SH-SY5Y (cell line): Measurements from ENCODE around the gene NSUN3.

Source experiments
- GATA2 ChIP-seq: IDR thresholded peaks from 2 replicates; pipeline ENCODE4 v1.6.1; 2011; ENCODE audit warnings: mild to moderate bottlenecking, low read depth, low read length
- GATA3 ChIP-seq: IDR thresholded peaks from 2 replicates; pipeline ENCODE4 v1.6.1; 2011; ENCODE audit warnings: low read depth, mild to moderate bottlenecking, low read length, moderate library complexity

The NSUN3 gene

DNA sequence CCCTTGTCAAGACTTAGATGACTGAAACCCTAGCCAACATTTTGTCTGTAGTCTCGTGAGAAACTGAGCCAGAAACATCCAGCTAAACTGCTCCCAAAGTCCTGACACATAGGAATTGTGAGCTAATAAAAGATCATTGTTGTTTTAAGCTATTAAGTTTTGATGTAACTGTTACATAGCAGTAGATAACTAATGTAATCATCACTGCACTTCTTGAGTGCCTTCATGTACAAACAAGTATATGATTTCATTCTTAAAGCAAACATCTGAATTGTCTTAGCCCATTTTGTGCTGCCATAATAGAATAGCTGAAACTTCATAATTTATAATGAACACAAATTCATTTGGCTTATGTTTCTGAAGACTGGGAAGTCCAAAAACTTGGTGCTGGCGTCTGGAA, 87.3 kb downstream of the NSUN3 start:
- TF ChIP-seq GATA2: no peak
- no peak for TF ChIP-seq GATA3

DNA sequence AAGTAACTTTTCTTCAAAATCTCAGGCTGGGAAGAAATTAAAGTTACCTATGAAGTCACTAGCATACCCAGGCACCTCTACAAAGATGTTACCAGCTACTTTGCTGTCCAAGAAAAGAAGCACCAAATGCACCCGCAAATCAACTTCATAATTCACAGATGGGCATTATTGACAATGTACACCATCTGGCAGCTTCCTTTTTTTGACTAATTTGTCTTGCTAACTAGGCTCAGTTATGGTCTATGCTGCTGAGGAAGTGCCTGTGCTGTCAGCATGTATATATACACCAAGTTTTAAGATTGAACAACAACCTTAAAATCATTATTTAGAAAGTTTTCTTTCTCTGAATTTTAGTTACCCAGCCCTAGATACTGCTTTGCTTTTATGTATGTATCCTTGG, 93.8 kb downstream of the NSUN3 start:
- no peak for TF ChIP-seq GATA2
- no peak for TF ChIP-seq GATA3

DNA sequence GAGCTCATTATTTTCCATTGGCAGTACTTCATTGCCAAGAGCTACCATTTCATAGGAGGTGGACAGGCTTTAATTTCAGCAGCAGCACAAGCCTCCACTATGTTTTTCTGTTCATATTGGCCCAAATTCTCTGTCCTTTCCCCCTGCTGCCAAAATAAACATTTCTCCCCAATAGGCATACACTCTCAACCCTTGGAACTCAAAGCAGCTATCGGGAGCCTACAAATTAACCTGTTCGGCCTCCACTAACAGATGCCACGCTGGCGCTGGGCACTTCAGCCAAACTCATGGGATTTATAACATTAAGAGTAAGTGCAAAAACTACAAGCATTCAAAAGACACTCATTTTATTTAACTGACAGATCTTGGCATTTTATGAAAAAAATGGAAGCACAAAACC, 95.7 kb downstream of the NSUN3 start:
- TF ChIP-seq GATA3: no peak
- TF ChIP-seq GATA2: no peak

DNA sequence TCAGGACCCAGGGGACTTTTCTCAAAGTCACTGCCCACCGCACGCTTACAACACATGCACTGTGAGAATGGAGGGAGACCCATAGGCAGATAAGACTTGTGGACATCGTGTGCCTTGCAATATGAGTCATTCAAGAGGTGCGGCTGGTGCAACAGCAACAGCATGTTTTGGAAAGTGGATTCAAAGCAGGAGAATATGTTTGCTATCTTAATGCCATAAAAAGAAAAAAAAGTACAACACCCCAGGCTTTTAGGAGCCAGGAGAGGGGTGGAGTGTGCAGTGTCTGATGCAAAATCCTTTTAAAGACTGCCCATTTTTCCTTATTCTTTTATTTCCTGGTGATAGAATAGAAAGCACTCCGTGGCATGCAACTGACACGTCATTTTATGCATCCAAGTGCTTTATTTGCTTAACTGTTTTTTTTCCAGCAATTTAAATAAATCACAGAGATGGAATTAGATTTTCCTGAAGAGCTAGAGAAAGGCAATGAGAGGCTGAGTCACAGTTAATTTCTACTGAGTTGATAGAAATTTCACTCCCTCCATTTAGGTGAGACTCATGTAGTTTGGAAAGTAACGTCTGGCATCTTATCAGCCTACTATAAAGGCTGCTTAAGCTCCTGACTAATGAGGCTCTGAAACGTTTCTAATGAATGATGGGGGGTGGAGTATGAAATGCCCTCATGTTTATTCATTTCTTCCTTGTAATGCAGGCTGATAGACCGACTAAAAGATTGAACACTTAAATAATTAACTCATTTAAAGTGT, 96.4 kb downstream of the NSUN3 start:
- TF ChIP-seq GATA3 (no peak), GATA2 (no peak)

DNA sequence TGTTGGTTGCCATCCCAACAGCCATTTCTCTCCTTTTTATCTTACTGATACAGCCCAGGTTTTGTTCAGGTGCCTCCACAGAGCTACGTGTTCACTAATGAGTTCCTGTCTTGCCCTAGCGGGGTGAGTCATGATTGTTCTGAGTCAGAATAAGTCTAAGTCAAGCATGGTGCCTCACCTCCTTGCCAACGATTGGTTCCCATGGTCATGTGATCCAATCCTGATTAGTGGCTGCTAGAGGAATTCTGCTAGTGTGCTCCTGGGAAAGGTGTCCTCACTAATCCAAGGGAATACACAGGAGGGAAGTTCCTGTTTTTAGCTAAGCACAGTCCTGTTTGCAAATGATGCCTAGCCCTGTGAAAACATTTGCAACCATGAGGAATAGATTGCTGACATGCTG, 99.8 kb downstream of the NSUN3 start:
- TF ChIP-seq GATA3 (no peak), GATA2 (no peak)

DNA sequence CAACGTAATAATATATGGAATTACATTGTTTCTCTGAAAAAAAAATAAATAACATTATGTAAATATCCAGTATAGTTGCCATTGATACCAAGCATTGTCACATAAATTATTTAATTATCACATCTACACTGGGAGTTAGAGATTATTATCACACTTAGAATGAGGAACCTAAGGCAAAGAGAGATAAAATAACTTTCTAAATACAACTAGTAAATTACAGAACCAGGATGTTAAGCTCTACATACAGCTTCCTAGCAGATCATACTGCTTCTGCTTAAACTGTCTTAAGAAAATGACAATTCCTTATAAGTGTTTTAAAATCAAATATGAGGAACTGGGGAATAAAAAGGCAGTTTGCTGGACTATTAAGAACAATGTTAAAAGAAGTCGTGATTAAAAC, 104.5 kb downstream of the NSUN3 start:
- TF ChIP-seq GATA3 (no peak), GATA2 (no peak)

DNA sequence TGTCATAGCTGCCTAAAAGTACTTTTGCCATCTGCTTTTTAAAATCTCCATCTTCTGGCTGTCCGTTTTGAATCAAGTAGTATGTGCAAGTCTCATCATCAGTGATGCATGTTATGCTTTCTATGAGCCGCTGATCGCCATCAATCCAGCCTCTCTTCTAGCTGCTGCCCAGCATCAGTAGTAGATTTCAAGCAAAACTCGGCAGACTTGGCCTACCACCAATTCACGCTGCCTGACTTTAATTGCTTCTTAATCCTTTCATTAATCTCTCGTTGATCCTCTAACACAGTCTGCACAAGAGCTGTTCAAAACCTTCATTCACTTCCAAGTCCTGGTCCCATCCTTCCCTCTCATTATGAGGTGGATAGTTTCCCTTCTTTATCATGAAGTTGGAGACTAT, 104.9 kb downstream of the NSUN3 start:
- TF ChIP-seq GATA3 (no peak), GATA2 (no peak)

DNA sequence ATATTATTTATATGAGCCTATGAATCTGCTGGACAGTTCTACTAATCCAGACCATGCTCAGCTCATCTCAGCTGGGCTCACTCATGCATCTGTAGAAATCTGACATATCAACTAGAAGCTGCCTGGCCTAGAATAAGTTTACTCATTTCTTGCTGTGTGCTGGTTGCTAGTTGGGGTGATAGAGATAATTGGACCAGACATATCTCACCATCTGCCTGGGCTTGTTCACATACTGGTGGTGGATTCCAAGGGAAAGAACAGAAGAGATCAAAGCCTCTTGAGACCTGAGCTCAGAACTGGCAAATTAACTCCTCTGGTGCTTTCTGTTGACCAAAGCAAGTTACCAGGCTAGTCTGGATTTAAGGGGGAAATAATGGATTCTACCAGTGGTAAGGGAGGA, 109.1 kb downstream of the NSUN3 start:
- TF ChIP-seq GATA2: peak; percentile 80
- no peak; the same call in none of the 2 replicates for TF ChIP-seq GATA3

DNA sequence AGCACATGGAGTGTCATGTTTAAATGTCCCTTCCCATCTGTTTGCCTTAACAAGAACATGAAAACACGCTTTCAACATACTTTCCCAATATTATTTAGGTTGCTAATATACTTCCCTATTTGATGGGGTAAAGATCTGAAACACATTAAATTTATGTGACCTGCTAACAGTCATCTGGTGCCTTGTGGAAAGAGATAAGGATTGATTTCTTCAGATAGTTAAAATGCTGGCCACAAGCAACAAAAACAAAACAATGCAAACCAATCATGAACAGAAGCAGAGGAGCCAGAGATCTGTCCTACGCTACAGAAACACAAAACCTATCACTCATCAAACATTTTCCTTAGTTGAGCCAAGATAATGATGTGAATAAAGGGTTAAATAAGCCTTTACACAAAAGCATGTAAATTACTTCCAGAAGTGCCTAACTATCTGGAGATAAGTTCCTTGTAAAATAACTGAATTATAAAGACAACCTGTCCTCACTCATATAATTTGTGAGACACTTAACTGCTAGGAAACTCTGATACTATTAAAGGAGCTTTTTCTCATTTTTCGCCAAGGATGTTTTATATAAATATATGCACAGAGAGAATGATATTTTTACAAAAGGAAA, 109.9 kb downstream of the NSUN3 start:
- peak; percentile 75; the same call in 1 of the 2 replicates for TF ChIP-seq GATA2
- TF ChIP-seq GATA3: peak; percentile 90

DNA sequence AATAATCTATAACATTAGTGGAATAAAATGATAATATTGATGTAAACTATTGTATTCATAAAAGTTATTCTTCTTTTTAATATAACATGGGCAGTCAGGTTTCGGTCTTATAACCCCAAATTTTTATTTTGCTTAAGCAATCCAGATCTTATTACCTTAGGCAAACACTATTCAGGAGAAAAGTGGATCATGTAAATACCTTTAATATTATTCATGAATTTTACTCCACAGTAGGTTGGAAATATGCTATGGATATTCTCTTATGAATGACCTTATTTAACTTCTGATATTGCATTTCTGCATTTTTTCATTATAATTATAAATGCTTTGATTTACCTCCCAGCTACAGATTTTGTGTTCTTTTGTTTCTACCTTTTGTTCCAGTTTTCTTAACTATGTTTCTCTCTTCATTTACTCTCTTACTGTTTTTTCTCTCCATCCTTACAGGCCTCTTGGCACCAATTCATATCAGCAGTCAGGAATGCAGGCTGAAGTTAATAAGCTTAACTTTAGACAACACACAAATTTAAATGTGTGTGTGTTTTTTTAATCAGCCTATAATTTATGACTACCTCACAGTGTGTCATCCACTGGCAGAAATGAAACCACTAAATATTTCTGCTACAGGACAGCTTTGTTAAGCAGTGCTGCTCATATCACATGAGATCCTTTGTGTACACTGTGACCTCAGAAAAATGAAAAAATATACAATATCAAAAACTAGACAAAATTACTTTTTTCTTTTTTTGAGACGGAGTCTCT, 111.0 kb downstream of the NSUN3 start:
- TF ChIP-seq GATA3 (no peak), GATA2 (no peak)

DNA sequence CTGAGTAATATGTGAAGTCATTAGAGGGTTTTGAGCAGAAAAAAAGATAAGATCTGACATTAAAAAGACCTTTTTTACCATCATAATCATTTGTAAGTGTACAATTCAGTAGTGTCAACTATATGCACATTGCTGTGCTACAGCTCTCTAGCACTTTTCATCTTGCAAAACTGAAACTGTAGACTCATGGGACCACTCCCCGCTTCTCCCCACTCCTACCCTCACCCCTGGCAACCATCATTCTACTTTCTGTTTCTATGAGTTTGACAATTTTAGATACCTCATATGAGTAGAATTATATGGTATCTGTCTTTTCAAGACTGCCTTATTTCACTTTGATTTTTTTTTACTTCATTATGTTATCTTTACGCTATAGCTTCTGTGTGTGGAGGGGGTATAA, 112.8 kb downstream of the NSUN3 start:
- TF ChIP-seq GATA3: no peak
- no peak for TF ChIP-seq GATA2

DNA sequence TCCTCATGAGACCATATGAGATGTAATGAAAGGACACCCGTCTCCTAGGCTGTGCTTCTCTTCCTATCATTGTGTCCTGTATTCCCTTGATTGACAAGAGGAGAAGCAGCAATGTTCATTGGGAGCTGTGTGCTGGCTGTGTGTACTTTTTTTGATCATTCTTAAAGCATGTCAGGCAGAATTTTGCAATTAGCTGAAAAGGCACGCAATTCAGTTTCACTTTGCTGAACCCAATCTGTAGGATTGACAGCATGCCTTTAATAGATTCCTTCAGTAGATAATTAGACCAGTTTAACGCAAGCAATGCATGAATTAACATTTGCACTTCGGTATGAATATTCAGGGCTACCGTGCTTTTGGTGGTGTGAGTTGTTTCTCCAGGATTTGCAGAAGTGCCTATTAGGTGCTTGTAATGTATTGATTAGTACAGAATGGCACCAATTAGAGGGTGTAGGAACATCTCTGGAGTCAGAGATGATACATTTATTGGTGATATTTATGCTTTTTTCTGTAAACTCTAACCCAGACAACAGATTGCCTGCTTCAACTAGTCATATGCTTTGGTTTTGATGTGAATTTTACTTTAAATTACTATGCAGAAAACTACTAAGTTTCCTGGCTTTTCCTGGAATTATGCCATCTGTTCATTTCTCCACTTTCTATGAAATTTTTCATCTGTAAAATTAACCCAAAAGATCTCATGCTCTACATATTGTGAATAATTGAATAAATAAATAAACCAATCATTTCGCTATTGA, 114.3 kb downstream of the NSUN3 start:
- TF ChIP-seq GATA2 (no peak), GATA3 (no peak)
